ENCODE results near the gene CHD8. TPM values are rescaled to one million over a fixed set of nuclear protein-coding genes. Genes with fewer than 3 reads are reported as not detected.

Gene CHD8
- total and polyA plus RNA-seq, 10 of the 15 experiments (the other 5 are each of a cell fraction or from before 2014, with no cell fraction given): 20.2 to 79.5 (median 35.5) TPM

DNA sequence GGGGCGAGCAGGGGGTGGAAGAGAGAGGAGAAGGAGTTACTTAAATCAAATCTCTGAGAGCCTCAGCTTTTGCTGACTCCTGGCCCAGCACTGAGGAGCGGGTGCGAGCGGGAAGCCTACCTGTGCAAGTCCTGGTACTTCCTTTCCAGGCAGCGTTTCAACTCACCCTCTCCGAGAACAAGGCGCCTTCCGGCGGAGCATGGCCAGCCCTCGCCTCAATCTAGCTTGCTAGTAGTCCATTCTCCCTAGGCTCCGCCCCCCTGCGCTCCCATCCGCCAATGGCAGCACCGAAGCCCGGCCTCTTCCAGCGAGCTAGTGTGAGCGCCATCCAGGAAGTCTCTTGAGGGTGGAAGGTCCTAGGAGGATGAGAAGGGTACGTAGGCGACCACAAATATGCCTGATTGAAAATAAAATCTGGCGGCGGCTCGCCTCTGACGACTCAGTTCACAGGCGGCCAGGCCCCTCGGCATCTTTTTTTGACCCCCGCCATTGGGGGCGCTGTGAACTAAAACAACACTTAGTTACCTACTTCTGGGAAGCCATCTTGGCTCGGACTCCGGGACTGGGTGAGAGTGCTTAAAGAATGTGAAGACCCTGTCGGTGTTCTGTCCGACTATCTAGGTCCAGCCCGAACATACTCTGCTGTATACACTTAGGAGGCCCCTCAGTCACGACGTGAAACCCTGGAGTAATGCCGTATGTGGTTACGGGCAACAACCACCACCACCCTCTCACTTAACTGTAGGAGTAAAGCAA is at the start of gene CHD8 (continued):
- TF ChIP-seq, protein P1, sequence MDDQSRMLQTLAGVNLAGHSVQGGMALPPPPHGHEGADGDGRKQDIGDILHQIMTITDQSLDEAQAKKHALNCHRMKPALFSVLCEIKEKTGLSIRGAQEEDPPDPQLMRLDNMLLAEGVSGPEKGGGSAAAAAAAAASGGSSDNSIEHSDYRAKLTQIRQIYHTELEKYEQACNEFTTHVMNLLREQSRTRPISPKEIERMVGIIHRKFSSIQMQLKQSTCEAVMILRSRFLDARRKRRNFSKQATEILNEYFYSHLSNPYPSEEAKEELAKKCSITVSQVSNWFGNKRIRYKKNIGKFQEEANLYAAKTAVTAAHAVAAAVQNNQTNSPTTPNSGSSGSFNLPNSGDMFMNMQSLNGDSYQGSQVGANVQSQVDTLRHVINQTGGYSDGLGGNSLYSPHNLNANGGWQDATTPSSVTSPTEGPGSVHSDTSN (IDR thresholded peaks at IDR 0.05; ENCODE audit: insufficient replicate concordance, low read depth, low read length): no peak
- 0 out of 2 replicates have a peak, but pooled peaks have one; percentile 25 for TF ChIP-seq SREBF1 (IDR thresholded peaks at IDR 0.05; ENCODE audit: low read length)
- peak; percentile 70 for TF ChIP-seq TAF1 (IDR thresholded peaks at IDR 0.05; ENCODE audit: borderline replicate concordance, low read depth, low read length)
- TF ChIP-seq PAX5 (IDR thresholded peaks at IDR 0.05; ENCODE audit: borderline replicate concordance, low read depth, low read length): no peak
- peak; percentile 80 for TF ChIP-seq GABPA (IDR thresholded peaks at IDR 0.05; ENCODE audit: low read depth)
- TF ChIP-seq SRF (IDR thresholded peaks at IDR 0.05; ENCODE audit: low read depth in 2 of 2, low read length in 2 of 2): peak; percentile 54 to 69; a peak in 2 of 4 replicates
- no peak for TF ChIP-seq ZNF274 (IDR thresholded peaks at IDR 0.05; ENCODE audit: insufficient read depth, insufficient read length)
- TF ChIP-seq DPF2 (IDR thresholded peaks at IDR 0.05): 0 out of 2 replicates have a peak, but pooled peaks have one; percentile 10
- no peak; the same call in 1 of the 2 replicates for TF ChIP-seq NFYA (IDR thresholded peaks at IDR 0.05; ENCODE audit: borderline replicate concordance, low read depth, low read length)
- TF ChIP-seq RFX5 (IDR thresholded peaks at IDR 0.05; ENCODE audit: low read depth, low read length): peak; percentile 48; the same call in 1 of the 2 replicates
- peak; percentile 11 for TF ChIP-seq RELA (IDR thresholded peaks at IDR 0.05; ENCODE audit: borderline replicate concordance, partially characterized antibody)
- TF ChIP-seq, protein P2, sequence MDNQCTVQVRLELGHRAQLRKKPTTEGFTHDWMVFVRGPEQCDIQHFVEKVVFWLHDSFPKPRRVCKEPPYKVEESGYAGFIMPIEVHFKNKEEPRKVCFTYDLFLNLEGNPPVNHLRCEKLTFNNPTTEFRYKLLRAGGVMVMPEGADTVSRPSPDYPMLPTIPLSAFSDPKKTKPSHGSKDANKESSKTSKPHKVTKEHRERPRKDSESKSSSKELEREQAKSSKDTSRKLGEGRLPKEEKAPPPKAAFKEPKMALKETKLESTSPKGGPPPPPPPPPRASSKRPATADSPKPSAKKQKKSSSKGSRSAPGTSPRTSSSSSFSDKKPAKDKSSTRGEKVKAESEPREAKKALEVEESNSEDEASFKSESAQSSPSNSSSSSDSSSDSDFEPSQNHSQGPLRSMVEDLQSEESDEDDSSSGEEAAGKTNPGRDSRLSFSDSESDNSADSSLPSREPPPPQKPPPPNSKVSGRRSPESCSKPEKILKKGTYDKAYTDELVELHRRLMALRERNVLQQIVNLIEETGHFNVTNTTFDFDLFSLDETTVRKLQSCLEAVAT (IDR thresholded peaks at IDR 0.05): no peak
- TF ChIP-seq POLR2AphosphoS2 (IDR thresholded peaks at IDR 0.05; ENCODE audit: low read depth, low read length): peak; percentile 86
- TF ChIP-seq, protein P3, sequence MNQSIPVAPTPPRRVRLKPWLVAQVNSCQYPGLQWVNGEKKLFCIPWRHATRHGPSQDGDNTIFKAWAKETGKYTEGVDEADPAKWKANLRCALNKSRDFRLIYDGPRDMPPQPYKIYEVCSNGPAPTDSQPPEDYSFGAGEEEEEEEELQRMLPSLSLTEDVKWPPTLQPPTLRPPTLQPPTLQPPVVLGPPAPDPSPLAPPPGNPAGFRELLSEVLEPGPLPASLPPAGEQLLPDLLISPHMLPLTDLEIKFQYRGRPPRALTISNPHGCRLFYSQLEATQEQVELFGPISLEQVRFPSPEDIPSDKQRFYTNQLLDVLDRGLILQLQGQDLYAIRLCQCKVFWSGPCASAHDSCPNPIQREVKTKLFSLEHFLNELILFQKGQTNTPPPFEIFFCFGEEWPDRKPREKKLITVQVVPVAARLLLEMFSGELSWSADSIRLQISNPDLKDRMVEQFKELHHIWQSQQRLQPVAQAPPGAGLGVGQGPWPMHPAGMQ (IDR thresholded peaks at IDR 0.05; ENCODE audit: borderline replicate concordance): peak; percentile 89
- TF ChIP-seq, protein P4, sequence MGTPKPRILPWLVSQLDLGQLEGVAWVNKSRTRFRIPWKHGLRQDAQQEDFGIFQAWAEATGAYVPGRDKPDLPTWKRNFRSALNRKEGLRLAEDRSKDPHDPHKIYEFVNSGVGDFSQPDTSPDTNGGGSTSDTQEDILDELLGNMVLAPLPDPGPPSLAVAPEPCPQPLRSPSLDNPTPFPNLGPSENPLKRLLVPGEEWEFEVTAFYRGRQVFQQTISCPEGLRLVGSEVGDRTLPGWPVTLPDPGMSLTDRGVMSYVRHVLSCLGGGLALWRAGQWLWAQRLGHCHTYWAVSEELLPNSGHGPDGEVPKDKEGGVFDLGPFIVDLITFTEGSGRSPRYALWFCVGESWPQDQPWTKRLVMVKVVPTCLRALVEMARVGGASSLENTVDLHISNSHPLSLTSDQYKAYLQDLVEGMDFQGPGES (IDR thresholded peaks at IDR 0.05): peak; percentile 59; the same call in 1 of the 2 replicates
- TF ChIP-seq STAT1 (conservative IDR thresholded peaks at IDR 0.05): 0 out of 2 replicates have a peak, but pooled peaks have one; percentile 52
- TF ChIP-seq, protein P5, sequence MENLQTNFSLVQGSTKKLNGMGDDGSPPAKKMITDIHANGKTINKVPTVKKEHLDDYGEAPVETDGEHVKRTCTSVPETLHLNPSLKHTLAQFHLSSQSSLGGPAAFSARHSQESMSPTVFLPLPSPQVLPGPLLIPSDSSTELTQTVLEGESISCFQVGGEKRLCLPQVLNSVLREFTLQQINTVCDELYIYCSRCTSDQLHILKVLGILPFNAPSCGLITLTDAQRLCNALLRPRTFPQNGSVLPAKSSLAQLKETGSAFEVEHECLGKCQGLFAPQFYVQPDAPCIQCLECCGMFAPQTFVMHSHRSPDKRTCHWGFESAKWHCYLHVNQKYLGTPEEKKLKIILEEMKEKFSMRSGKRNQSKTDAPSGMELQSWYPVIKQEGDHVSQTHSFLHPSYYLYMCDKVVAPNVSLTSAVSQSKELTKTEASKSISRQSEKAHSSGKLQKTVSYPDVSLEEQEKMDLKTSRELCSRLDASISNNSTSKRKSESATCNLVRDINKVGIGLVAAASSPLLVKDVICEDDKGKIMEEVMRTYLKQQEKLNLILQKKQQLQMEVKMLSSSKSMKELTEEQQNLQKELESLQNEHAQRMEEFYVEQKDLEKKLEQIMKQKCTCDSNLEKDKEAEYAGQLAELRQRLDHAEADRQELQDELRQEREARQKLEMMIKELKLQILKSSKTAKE (IDR thresholded peaks at IDR 0.05; ENCODE audit: low read depth, poor library complexity, severe bottlenecking): peak; percentile 64
- peak; percentile 76; the same call in 1 of the 2 replicates for TF ChIP-seq CBFB (IDR thresholded peaks at IDR 0.05; ENCODE audit: low read depth)
- TF ChIP-seq, protein P6, sequence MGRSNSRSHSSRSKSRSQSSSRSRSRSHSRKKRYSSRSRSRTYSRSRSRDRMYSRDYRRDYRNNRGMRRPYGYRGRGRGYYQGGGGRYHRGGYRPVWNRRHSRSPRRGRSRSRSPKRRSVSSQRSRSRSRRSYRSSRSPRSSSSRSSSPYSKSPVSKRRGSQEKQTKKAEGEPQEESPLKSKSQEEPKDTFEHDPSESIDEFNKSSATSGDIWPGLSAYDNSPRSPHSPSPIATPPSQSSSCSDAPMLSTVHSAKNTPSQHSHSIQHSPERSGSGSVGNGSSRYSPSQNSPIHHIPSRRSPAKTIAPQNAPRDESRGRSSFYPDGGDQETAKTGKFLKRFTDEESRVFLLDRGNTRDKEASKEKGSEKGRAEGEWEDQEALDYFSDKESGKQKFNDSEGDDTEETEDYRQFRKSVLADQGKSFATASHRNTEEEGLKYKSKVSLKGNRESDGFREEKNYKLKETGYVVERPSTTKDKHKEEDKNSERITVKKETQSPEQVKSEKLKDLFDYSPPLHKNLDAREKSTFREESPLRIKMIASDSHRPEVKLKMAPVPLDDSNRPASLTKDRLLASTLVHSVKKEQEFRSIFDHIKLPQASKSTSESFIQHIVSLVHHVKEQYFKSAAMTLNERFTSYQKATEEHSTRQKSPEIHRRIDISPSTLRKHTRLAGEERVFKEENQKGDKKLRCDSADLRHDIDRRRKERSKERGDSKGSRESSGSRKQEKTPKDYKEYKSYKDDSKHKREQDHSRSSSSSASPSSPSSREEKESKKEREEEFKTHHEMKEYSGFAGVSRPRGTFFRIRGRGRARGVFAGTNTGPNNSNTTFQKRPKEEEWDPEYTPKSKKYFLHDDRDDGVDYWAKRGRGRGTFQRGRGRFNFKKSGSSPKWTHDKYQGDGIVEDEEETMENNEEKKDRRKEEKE (IDR thresholded peaks at IDR 0.05): no peak

All from GM12878 (cell line).